Mesendoderm (in vitro differentiated cells): Measurements from ENCODE around the gene CHD6.

Experiments
- DNase-seq: peaks from one replicate; pipeline ENCODE4 v3.0.0; 2013
- H2AK5ac ChIP-seq: 2 replicates; pipeline ENCODE4 v1.6.1; 2013; ENCODE audit warnings: low read length, inconsistent platforms
- H2BK120ac ChIP-seq: 2 replicates; pipeline ENCODE4 v1.6.1; 2013; ENCODE audit warnings: low read depth, mild to moderate bottlenecking, low read length, moderate library complexity, mixed read lengths
- H2BK15ac ChIP-seq: replicated peaks from 2 replicates; pipeline ENCODE4 v1.6.1; 2013; ENCODE audit warnings: low read depth, mild to moderate bottlenecking, moderate library complexity
- H2BK5ac ChIP-seq: 2 replicates; pipeline ENCODE4 v1.6.1; 2013; ENCODE audit warnings: low read length, inconsistent platforms
- H3K18ac ChIP-seq: 2 replicates; pipeline ENCODE4 v1.6.1; 2013; ENCODE audit warnings: mild to moderate bottlenecking, low read length, mixed read lengths
- H3K23ac ChIP-seq: one replicate; pipeline ENCODE4 v1.6.1; 2013; ENCODE audit warnings: low read length
- H3K27ac ChIP-seq: 2 replicates; pipeline ENCODE4 v1.5.1; 2013; ENCODE audit warnings: low read depth, mild to moderate bottlenecking, inconsistent platforms, low read length, moderate library complexity
- H3K27me3 ChIP-seq: 2 replicates; pipeline ENCODE4 v1.6.1; 2013; ENCODE audit warnings: low read length, control low read depth, mild to moderate bottlenecking, inconsistent platforms; ENCODE audit not compliant: insufficient read depth, poor library complexity
- H3K36me3 ChIP-seq: 2 replicates; pipeline ENCODE4 v1.6.1; 2013; ENCODE audit warnings: low read length, inconsistent platforms; ENCODE audit not compliant: control insufficient read depth, insufficient read depth
- H3K4ac ChIP-seq: one replicate; pipeline ENCODE4 v1.6.1; 2013; ENCODE audit warnings: low read depth, mild to moderate bottlenecking, low read length, moderate library complexity
- H3K4me1 ChIP-seq: 2 replicates; pipeline ENCODE4 v1.6.1; 2013; ENCODE audit warnings: low read depth, low read length, inconsistent platforms; ENCODE audit not compliant: control insufficient read depth
- H3K4me2 ChIP-seq: 2 replicates; pipeline ENCODE4 v1.6.1; 2013; ENCODE audit warnings: low read length
- H3K4me3 ChIP-seq: 2 replicates; pipeline ENCODE4 v1.5.1; 2013; ENCODE audit warnings: mild to moderate bottlenecking, low read length
- H3K56ac ChIP-seq: one replicate; pipeline ENCODE4 v1.6.1; 2013; ENCODE audit warnings: low read length
- H3K79me1 ChIP-seq: 2 replicates; pipeline ENCODE4 v1.6.1; 2013; ENCODE audit warnings: low read length, inconsistent platforms
- H3K79me2 ChIP-seq: 2 replicates; pipeline ENCODE4 v1.6.1; 2013; ENCODE audit warnings: mild to moderate bottlenecking, low read length; ENCODE audit not compliant: control insufficient read depth, insufficient read depth
- H3K9ac ChIP-seq: 2 replicates; pipeline ENCODE4 v1.6.1; 2013; ENCODE audit warnings: low read length, inconsistent platforms
- H4K5ac ChIP-seq: one replicate; pipeline ENCODE4 v1.6.1; 2013; ENCODE audit warnings: low read length
- H4K8ac ChIP-seq: one replicate; pipeline ENCODE4 v1.6.1; 2013; ENCODE audit warnings: low read depth, mild to moderate bottlenecking, control low read depth, low read length, moderate library complexity
- whole genome bisulfite sequencing: extraction: QIAGEN DNeasy Blood & Tissue Kit; methylation state at CpG from one replicate; pipeline ENCODE4 v1.1.7; 2013; ENCODE audit warnings: low lambda C conversion rate, missing lambda C conversion rate; ENCODE audit not compliant: insufficient coverage; ENCODE audit errors: extremely low coverage; 5-methylcytosine and 5-hydroxymethylcytosine counted together

CHD6 gene

GRCh38 chr20:41427833-41428232, 190.3 kb downstream of the CHD6 start:
- H3K79me1 ChIP-seq = no peaks in the 10 kb centered on the region
- H2BK15ac ChIP-seq = no peak overlapping the region
- no peaks in the 10 kb centered on the region for H3K79me2 ChIP-seq
- H3K56ac ChIP-seq = no peak overlapping the region
- H2BK120ac ChIP-seq = no peak overlapping the region
- H3K4ac ChIP-seq = no peak overlapping the region
- H3K27me3 ChIP-seq = no peaks in the 10 kb centered on the region
- H3K4me3 ChIP-seq = no peak overlapping the region
- WGBS = no CpG with 5 or more reads among the region's 1 CpG
- H2AK5ac ChIP-seq = no peak overlapping the region
- DNase-seq = no peak
- no peak overlapping the region for H3K18ac ChIP-seq
- H4K5ac ChIP-seq = no peak overlapping the region
- no peaks in the 10 kb centered on the region for H3K4me1 ChIP-seq
- H4K8ac ChIP-seq = no peak overlapping the region
- peaks cover 5% of the 10 kb centered on the region for H3K36me3 ChIP-seq
- H3K27ac ChIP-seq = no peak overlapping the region
- H3K4me2 ChIP-seq = no peak overlapping the region
- H3K9ac ChIP-seq = no peak overlapping the region
- H3K23ac ChIP-seq = no peak overlapping the region
- H2BK5ac ChIP-seq = no peak overlapping the region

- H3K27ac ChIP-seq = no peak overlapping the region
Observed at GRCh38 chr20:41426976-41427375, 191.2 kb downstream of the CHD6 start.

GRCh38 chr20:41426086-41426830, 191.9 kb downstream of the CHD6 start:
- no CpG with 5 or more reads among the region's 11 CpGs for WGBS
- Histone ChIP-seq H2BK5ac (no peak overlapping the region), H3K79me1 (no peaks in the 10 kb centered on the region), H2AK5ac (no peak overlapping the region), H3K4me2 (no peak overlapping the region), H3K27ac (no peak overlapping the region), H3K18ac (no peak overlapping the region), H3K27me3 (no peaks in the 10 kb centered on the region), H3K79me2 (no peaks in the 10 kb centered on the region), H3K56ac (no peak overlapping the region), H3K23ac (no peak overlapping the region), H3K9ac (no peak overlapping the region), H4K8ac (no peak overlapping the region), H4K5ac (no peak overlapping the region), H3K4me1 (no peaks in the 10 kb centered on the region), H2BK15ac (no peak overlapping the region), H2BK120ac (no peak overlapping the region), H3K36me3 (peaks cover 7% of the 10 kb centered on the region), H3K4me3 (no peak overlapping the region), H3K4ac (no peak overlapping the region)
- no peak for DNase-seq

More at GRCh38 chr20:41426976-41427375, 191.2 kb downstream of the CHD6 start:
- DNase-seq = no peak
- no peak overlapping the region for H3K4ac ChIP-seq
- no peak overlapping the region for H3K18ac ChIP-seq
- H2BK5ac ChIP-seq = no peak overlapping the region
- no peak overlapping the region for H2BK120ac ChIP-seq
- no peak overlapping the region for H2AK5ac ChIP-seq
- H3K36me3 ChIP-seq = peaks cover 5% of the 10 kb centered on the region
- no peaks in the 10 kb centered on the region for H3K4me1 ChIP-seq
- H3K23ac ChIP-seq = no peak overlapping the region
- no peak overlapping the region for H4K5ac ChIP-seq
- H3K9ac ChIP-seq = no peak overlapping the region
- H3K4me2 ChIP-seq = no peak overlapping the region
- H3K79me1 ChIP-seq = no peaks in the 10 kb centered on the region
- no CpG with 5 or more reads among the region's 8 CpGs for WGBS
- no peaks in the 10 kb centered on the region for H3K79me2 ChIP-seq
- H3K27me3 ChIP-seq = no peaks in the 10 kb centered on the region
- no peak overlapping the region for H3K4me3 ChIP-seq
- H4K8ac ChIP-seq = no peak overlapping the region
- H2BK15ac ChIP-seq = no peak overlapping the region
- no peak overlapping the region for H3K56ac ChIP-seq

GRCh38 chr20:41425180-41425884, 192.8 kb downstream of the CHD6 start:
- Histone ChIP-seq H3K18ac (no peak overlapping the region), H3K79me1 (no peaks in the 10 kb centered on the region), H2AK5ac (no peak overlapping the region), H3K4ac (no peak overlapping the region), H3K4me2 (no peak overlapping the region), H2BK120ac (no peak overlapping the region), H3K27ac (no peak overlapping the region), H3K36me3 (peaks cover 11% of the 10 kb centered on the region), H3K56ac (no peak overlapping the region), H3K27me3 (no peaks in the 10 kb centered on the region), H3K23ac (no peak overlapping the region), H2BK5ac (no peak overlapping the region), H3K79me2 (no peaks in the 10 kb centered on the region), H4K8ac (no peak overlapping the region), H3K4me1 (no peaks in the 10 kb centered on the region), H3K4me3 (no peak overlapping the region), H3K9ac (no peak overlapping the region), H2BK15ac (no peak overlapping the region), H4K5ac (no peak overlapping the region)
- DNase-seq = no peak
- 92% methylated on average over 2 of the region's 10 CpGs for WGBS

- Histone ChIP-seq H3K79me2 (no peaks in the 10 kb centered on the region), H3K27me3 (no peaks in the 10 kb centered on the region), H3K56ac (no peak overlapping the region), H3K4me3 (no peak overlapping the region), H3K9ac (no peak overlapping the region), H3K27ac (no peak overlapping the region), H3K4me1 (no peaks in the 10 kb centered on the region), H3K79me1 (no peaks in the 10 kb centered on the region), H2BK15ac (no peak overlapping the region), H3K4me2 (no peak overlapping the region), H3K23ac (no peak overlapping the region), H2AK5ac (no peak overlapping the region), H4K8ac (no peak overlapping the region), H4K5ac (no peak overlapping the region), H2BK120ac (no peak overlapping the region), H3K18ac (no peak overlapping the region), H3K36me3 (peaks cover 13% of the 10 kb centered on the region), H3K4ac (no peak overlapping the region), H2BK5ac (no peak overlapping the region)
- DNase-seq = no peak
- no CpG with 5 or more reads among the region's 1 CpG for WGBS
Observed at GRCh38 chr20:41424546-41424945, 193.6 kb downstream of the CHD6 start.
